Retinal pigment epithelial cell (primary cell): Measurements from ENCODE around the gene HOXA2.

ENCODE experiments used
- DNase-seq: peaks from one replicate; pipeline ENCODE4 v3.0.0-alpha.2; 2010; ENCODE audit warnings: low read depth
- H3K4me3 ChIP-seq: 2 replicates; pipeline ENCODE4 v1.5.1; 2011; ENCODE audit warnings: mild to moderate bottlenecking, low read length, control low read depth, moderate library complexity
- TF ChIP-seq, protein P1 (sequence below): conservative IDR thresholded peaks from 2 replicates; pipeline ENCODE4 v1.5.1; 2011; ENCODE audit warnings: low read depth, low read length, control low read depth, inconsistent platforms

Gene HOXA2

GRCh38 chr7:27128776-27129728 is 26.6 kb upstream of the HOXA2 start:
- no peak overlapping the region for H3K4me3 ChIP-seq
- DNase-seq, result no peak
- TF ChIP-seq, protein P1, sequence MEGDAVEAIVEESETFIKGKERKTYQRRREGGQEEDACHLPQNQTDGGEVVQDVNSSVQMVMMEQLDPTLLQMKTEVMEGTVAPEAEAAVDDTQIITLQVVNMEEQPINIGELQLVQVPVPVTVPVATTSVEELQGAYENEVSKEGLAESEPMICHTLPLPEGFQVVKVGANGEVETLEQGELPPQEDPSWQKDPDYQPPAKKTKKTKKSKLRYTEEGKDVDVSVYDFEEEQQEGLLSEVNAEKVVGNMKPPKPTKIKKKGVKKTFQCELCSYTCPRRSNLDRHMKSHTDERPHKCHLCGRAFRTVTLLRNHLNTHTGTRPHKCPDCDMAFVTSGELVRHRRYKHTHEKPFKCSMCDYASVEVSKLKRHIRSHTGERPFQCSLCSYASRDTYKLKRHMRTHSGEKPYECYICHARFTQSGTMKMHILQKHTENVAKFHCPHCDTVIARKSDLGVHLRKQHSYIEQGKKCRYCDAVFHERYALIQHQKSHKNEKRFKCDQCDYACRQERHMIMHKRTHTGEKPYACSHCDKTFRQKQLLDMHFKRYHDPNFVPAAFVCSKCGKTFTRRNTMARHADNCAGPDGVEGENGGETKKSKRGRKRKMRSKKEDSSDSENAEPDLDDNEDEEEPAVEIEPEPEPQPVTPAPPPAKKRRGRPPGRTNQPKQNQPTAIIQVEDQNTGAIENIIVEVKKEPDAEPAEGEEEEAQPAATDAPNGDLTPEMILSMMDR, result no peak

DNA sequence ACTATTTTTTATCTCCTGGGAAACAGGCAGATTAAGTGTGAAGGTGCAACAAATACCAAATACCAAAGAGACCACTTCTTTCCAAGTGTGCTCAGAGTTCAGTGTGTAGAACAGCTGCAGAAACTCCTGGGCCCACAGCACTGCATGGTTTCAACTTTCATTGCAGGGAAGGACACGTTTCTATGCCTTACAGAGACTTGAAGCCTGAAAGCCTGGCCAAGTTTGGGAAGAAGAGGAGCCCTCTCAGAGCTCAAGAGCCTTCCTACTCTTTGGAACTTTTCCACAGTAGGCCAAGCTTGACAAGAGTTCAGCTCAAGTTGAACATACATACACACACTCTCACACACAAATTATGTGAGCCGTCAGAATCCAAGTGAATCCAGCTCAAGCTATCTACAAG is 25.6 kb upstream of the HOXA2 start:
- H3K4me3 ChIP-seq, result no peak overlapping the region
- TF ChIP-seq, protein P1, result no peak
- DNase-seq, result no peak

DNA sequence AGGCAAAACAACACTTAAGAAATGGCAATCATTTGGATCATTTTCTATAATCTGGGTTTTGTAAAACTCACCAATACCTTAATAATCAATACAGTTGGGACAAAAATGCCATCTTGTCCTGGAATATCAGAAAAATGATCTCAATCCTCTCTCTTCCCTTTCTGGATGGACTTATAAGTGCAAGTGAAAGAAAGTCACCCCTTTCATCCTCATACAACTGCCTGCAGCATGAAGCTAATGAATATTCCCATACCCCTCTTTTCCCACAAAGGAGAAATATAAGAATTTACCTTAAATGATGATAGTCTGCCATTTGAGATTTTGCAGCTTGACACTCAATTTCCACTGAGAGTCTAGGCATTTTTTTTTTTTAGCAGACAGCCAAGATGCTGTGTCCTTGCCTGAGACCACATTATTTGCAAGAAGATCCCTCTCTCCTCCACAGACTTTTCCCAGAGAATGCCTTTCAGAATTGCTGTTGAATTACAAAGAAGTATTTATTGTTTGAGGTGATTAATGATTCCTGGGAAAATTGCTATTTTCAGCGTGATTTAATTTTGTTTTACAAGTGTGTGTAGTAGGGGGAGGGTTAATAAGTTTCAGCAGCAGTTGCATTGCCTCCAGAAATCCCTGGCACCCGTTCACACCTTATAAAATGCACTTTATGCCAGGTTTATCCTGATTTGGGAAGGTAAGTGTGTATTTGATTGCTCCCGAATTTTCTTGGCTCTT is 24.3 kb upstream of the HOXA2 start:
- TF ChIP-seq, protein P1, result no peak
- H3K4me3 ChIP-seq, result no peak overlapping the region
- no peak for DNase-seq

GRCh38 chr7:27125986-27126394 is 23.5 kb upstream of the HOXA2 start:
- no peak overlapping the region for H3K4me3 ChIP-seq
- DNase-seq, result no peak
- TF ChIP-seq, protein P1, result no peak

- TF ChIP-seq, protein P1, result no peak
- no peak overlapping the region for H3K4me3 ChIP-seq
- DNase-seq, result no peak
Measured at GRCh38 chr7:27124902-27125689, 22.6 kb upstream of the HOXA2 start.

DNA sequence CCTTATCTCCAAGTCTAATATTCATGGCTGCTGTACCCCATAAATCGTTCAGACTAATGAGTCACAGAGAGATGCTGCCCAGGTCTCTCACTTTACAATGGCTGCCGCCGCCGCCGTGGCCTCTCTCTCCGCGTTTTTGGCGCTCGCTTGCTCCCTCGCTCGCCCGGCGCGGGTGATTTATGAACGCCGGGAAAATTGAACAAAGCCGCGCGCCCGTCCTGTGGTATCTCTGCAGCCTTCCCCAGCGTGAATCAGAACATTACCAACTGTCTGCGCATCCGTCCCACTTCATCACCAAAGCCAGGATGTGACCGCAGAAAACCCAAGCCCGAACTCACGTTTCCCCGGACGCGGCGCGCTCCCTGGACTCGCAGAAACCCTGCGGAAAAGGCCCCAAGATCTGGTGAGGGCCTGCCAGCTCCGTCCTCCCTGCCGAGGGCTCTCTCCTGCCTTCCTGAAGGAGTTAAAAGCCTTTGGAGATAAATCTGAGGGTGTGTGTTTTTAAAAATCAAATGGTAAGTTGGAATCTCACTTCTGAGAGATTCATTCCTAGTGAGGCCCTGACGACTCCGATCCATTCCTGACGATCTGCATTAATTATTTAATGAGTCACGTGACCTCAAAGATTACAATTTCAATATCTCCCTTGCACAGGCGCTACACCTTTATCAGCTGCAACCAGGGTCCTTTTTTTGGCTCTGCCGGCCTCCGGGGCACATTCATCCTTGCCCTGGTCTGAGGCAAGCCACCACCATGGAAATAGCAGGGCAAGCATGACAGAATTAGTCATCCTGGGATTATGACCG is 21.8 kb upstream of the HOXA2 start:
- TF ChIP-seq, protein P1, result no peak
- no peak overlapping the region for H3K4me3 ChIP-seq
- no peak for DNase-seq
